ENCODE results near the gene PREPL. TPM values are rescaled to one million over a fixed set of nuclear protein-coding genes. Genes with fewer than 3 reads are reported as not detected.

Gene PREPL
- total and polyA plus RNA-seq, 2 of the 8 experiments (the other 6 are each of a cell fraction or from before 2014, with no cell fraction given) = 13.6 to 38.9 TPM

GRCh38 chr2:44280869-44281268, 80.4 kb downstream of the PREPL start:
- TF ChIP-seq JUND (IDR thresholded peaks at IDR 0.05; ENCODE audit: low read length) (no peak), RNF2 (IDR thresholded peaks at IDR 0.05; ENCODE audit: borderline replicate concordance, low read depth, low read length, missing control alignments, poor library complexity, severe bottlenecking) (no peak), CREB1 (IDR thresholded peaks at IDR 0.05) (no peak)
- WGBS, 2 experiments (ENCODE audit: extremely low coverage in 1 of 2, insufficient coverage in 1 of 2, insufficient read length in 1 of 2, insufficient replicate concordance in 2 of 2, low coverage in 1 of 2, low lambda C conversion rate in 2 of 2, missing lambda C conversion rate in 1 of 2) = 33% methylated on average over 1 of the region's 1 CpG; no CpG with 5 or more reads in 1 of the 2 experiments

More at GRCh38 chr2:44280869-44281268, 80.4 kb downstream of the PREPL start:
- Histone ChIP-seq H3K79me1 (ENCODE audit: low read depth, low read length) (no peaks in the 10 kb centered on the region), H3K23me2 (ENCODE audit: low read depth, low read length) (no peaks in the 10 kb centered on the region), H3K4ac (replicated peaks; ENCODE audit: insufficient read length, low read depth, low read length) (no peak overlapping the region), H2BK120ac (replicated peaks; ENCODE audit: low read depth, low read length) (no peak overlapping the region), H3K36me3 (ENCODE audit: control insufficient read depth in 2 of 4, insufficient read depth in 4 of 4, low read length in 3 of 4) (no peaks in the 10 kb centered on the region), H3K56ac (replicated peaks; ENCODE audit: insufficient read length, low read depth, low read length) (no peak overlapping the region), H3K4me2 (ENCODE audit: insufficient read depth in 1 of 2, low read depth in 2 of 2, low read length in 2 of 2) (no peak overlapping the region), H3K14ac (ENCODE audit: insufficient read length) (no peak overlapping the region), H3K9me3 (ENCODE audit: insufficient read depth in 2 of 2, low read depth in 1 of 2, low read length in 1 of 2) (no peaks in the 10 kb centered on the region), H3K27me3 (replicated peaks in 1 of 4; ENCODE audit: control insufficient read depth in 3 of 4, extremely low read depth in 1 of 4, insufficient read depth in 3 of 4, low read length in 3 of 4) (no peaks in the 10 kb centered on the region), H3K23ac (ENCODE audit: insufficient read length) (no peak overlapping the region), H2BK20ac (ENCODE audit: low read length) (no peak overlapping the region), H3K4me1 (replicated peaks in 1 of 4; ENCODE audit: control insufficient read depth in 3 of 4, insufficient read depth in 4 of 4, low read length in 3 of 4) (no peaks in the 10 kb centered on the region), H3K9ac (replicated peaks in 1 of 4; ENCODE audit: extremely low read depth in 1 of 4, low read depth in 3 of 4, low read length in 3 of 4) (no peak overlapping the region), H2BK12ac (ENCODE audit: low read depth, low read length) (no peak overlapping the region), H2BK15ac (ENCODE audit: low read length) (no peak overlapping the region), H2BK5ac (ENCODE audit: low read depth, low read length) (no peak overlapping the region), H3K18ac (ENCODE audit: extremely low read depth, low read length) (no peak overlapping the region), H4K8ac (ENCODE audit: extremely low read depth, insufficient read depth, low read length) (no peak overlapping the region), H4K91ac (replicated peaks; ENCODE audit: insufficient read length, low read length) (no peak overlapping the region), H2AK5ac (ENCODE audit: low read depth, low read length) (no peak overlapping the region), H4K20me1 (replicated peaks in 1 of 2; ENCODE audit: control insufficient read depth in 1 of 2, insufficient read depth in 2 of 2, low read length in 2 of 2) (no peaks in the 10 kb centered on the region), H3K79me2 (ENCODE audit: control insufficient read depth in 1 of 2, insufficient read depth in 2 of 2, low read length in 2 of 2) (no peaks in the 10 kb centered on the region), H2AFZ (ENCODE audit: low read length) (no peak overlapping the region), H3K27ac (ENCODE audit: low read depth, low read length) (no peak overlapping the region), H4K5ac (ENCODE audit: insufficient read length, low read depth, low read length) (no peak overlapping the region), H3K4me3 (ENCODE audit: extremely low read depth in 1 of 4, insufficient read depth in 2 of 4, low read depth in 3 of 4, low read length in 4 of 4) (no peak overlapping the region)
- POLR2A ChIA-PET (ENCODE audit: partially characterized antibody) = no interaction called here
- FAIRE-seq = no peak
- CTCF ChIA-PET (ENCODE audit: partially characterized antibody) = no interaction called here
- no peak for DNase-seq (ENCODE audit: low read depth in 1 of 2, low spot score in 2 of 2)

Data from H1 (cell line).